Spleen (tissue), 7 donors: Measurements from ENCODE around the gene DNER.

Source experiments
- POLR2A ChIP-seq, 3 donors: fragments of 450-650 bp; IDR thresholded peaks; one replicate each; pipeline ENCODE4 v1.5.1; 2017; ENCODE audit warnings: antibody characterized with exemption in 3 of 3, mild to moderate bottlenecking in 1 of 3
- POLR2AphosphoS5 ChIP-seq, 3 donors: sonication (generic); formaldehyde crosslinking; IDR thresholded peaks; one replicate each; pipeline ENCODE4 v1.5.1; 2017; ENCODE audit warnings: antibody characterized with exemption in 3 of 3
- TF ChIP-seq, protein P1 (sequence below), 11 experiments: fragments of 200-600 bp in 7 of 11; fragments of 450-650 bp in 4 of 11; sonication (generic) in 4 of 11; IDR thresholded peaks in 8 of 11; conservative IDR thresholded peaks in 3 of 11; 1 replicate in 7 of 11; 2 replicates in 4 of 11; pipeline versions ENCODE4 v1.4.0 to v1.8.0; 2016 to 2021; ENCODE audit warnings: antibody characterized with exemption in 11 of 11, inconsistent platforms in 4 of 11, mild to moderate bottlenecking in 1 of 11
- donor health status: DM: no; HTN: no; CAD: no; lungs with moderate emphysema.
- donor health status: DM: no; HTN: no; CAD: no.
- donor health status: DM: no; HTN: no; CAD: no.

DNA sequence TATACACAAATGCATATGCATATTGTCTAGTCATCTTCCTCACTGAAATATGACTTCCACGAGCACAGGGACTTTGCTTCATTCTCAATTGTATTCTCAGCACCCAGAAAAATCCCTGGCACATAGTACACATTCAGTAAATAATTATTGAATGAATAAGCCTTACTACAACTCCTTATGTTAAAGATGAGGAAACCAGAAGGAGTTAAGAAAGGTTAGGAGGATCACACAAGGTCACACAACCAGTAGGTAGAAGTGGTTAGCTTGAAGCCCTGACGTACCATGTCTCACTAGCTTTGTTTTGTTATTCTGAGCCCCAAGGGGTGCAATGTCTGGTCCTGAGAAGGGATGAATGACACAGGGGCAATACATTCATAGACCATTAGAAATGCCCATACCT, 222.3 kb downstream of the DNER start:
- TF ChIP-seq, protein P1, sequence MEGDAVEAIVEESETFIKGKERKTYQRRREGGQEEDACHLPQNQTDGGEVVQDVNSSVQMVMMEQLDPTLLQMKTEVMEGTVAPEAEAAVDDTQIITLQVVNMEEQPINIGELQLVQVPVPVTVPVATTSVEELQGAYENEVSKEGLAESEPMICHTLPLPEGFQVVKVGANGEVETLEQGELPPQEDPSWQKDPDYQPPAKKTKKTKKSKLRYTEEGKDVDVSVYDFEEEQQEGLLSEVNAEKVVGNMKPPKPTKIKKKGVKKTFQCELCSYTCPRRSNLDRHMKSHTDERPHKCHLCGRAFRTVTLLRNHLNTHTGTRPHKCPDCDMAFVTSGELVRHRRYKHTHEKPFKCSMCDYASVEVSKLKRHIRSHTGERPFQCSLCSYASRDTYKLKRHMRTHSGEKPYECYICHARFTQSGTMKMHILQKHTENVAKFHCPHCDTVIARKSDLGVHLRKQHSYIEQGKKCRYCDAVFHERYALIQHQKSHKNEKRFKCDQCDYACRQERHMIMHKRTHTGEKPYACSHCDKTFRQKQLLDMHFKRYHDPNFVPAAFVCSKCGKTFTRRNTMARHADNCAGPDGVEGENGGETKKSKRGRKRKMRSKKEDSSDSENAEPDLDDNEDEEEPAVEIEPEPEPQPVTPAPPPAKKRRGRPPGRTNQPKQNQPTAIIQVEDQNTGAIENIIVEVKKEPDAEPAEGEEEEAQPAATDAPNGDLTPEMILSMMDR (IDR thresholded peaks at IDR 0.05 in 8 of 11, conservative IDR thresholded peaks at IDR 0.05 in 3 of 11), result no peak
- TF ChIP-seq POLR2AphosphoS5 (IDR thresholded peaks at IDR 0.05) (no peak), POLR2A (IDR thresholded peaks at IDR 0.05) (no peak)
